HG03159 (cell line): ENCODE data around the gene PNMA6A.
"Not testable (repeated sequence)": the region's sequence is repeated elsewhere in the genome, so short reads cannot be mapped to it uniquely, and the experiment has no call there.

Experiments
- ATAC-seq: cut with Tn5 transposase; IDR thresholded peaks from one replicate; pipeline ENCODE4 v1.9.1; 2021; ENCODE audit warnings: mild to moderate bottlenecking, moderate library complexity; ENCODE audit not compliant: unreplicated experiment

The PNMA6A gene

GRCh38 chrX:153071909-153072583, at the start of gene PNMA6A:
PNMA6A (plus strand) TSS chrX:153072454; CDS start chrX:153073063, 609 bp downstream.
- not testable (repeated sequence) for ATAC-seq

GRCh38 chrX:153026501-153026900, 45.8 kb upstream of the PNMA6A start:
- ATAC-seq = not testable (repeated sequence)

- not testable (repeated sequence) for ATAC-seq
These were observed 43.8 kb upstream of the PNMA6A start for GRCh38 chrX:153028487-153028886.

GRCh38 chrX:153029162-153029561, 43.1 kb upstream of the PNMA6A start:
- ATAC-seq = no peak

- ATAC-seq = no peak
These were observed 42.4 kb upstream of the PNMA6A start for GRCh38 chrX:153029875-153030274.

- ATAC-seq = no peak
These were observed 41.5 kb upstream of the PNMA6A start for GRCh38 chrX:153030801-153031200.

GRCh38 chrX:153032397-153033118, 39.7 kb upstream of the PNMA6A start:
- peak; percentile 68 for ATAC-seq

GRCh38 chrX:153049093-153049492, 23.2 kb upstream of the PNMA6A start:
- ATAC-seq = no peak

- ATAC-seq = no peak
These were observed 19.7 kb upstream of the PNMA6A start for GRCh38 chrX:153052534-153052933.

GRCh38 chrX:153055871-153056749, 16.1 kb upstream of the PNMA6A start, which contains the start of gene PNMA3:
PNMA3 (plus strand) TSS chrX:153056470; CDS start chrX:153057056, 586 bp downstream.
- no peak for ATAC-seq

- no peak for ATAC-seq
These were observed 15.0 kb upstream of the PNMA6A start for GRCh38 chrX:153057281-153057680.

- no peak for ATAC-seq
These were observed 12.8 kb upstream of the PNMA6A start for GRCh38 chrX:153059191-153060094.

- ATAC-seq = no peak
These were observed 12.2 kb upstream of the PNMA6A start for GRCh38 chrX:153060095-153060445.

- ATAC-seq = no peak
These were observed 10.5 kb upstream of the PNMA6A start for GRCh38 chrX:153061732-153062131.

GRCh38 chrX:153063315-153063714, 8.9 kb upstream of the PNMA6A start:
- ATAC-seq = no peak

- ATAC-seq = no peak
These were observed 8.2 kb upstream of the PNMA6A start for GRCh38 chrX:153064061-153064460.

GRCh38 chrX:153065389-153065788, 6.9 kb upstream of the PNMA6A start:
- ATAC-seq = no peak

- not testable (repeated sequence) for ATAC-seq
These were observed 5.9 kb upstream of the PNMA6A start for GRCh38 chrX:153066402-153066801.

GRCh38 chrX:153073331-153073730, 1.1 kb downstream of the PNMA6A start:
- ATAC-seq = not testable (repeated sequence)

GRCh38 chrX:153074262-153074899, 2.1 kb downstream of the PNMA6A start:
- ATAC-seq = no peak
